Mucosa of stomach (tissue), 1 donor: Measurements from ENCODE around the gene SPHKAP.
"Not testable (repeated sequence)": the region's sequence is repeated elsewhere in the genome, so short reads cannot be mapped to it uniquely, and the experiment has no call there.

Source experiments
- H3K27me3 ChIP-seq: one replicate; pipeline ENCODE4 v1.7.0; 2013; ENCODE audit warnings: mild to moderate bottlenecking, low read length; ENCODE audit not compliant: control insufficient read depth, insufficient read depth
- H3K36me3 ChIP-seq: one replicate; pipeline ENCODE4 v1.7.0; 2013; ENCODE audit warnings: low read length; ENCODE audit not compliant: control insufficient read depth, insufficient read depth
- H3K4me1 ChIP-seq: one replicate; pipeline ENCODE4 v1.7.0; 2013; ENCODE audit warnings: mild to moderate bottlenecking, low read length; ENCODE audit not compliant: control insufficient read depth, insufficient read depth
- H3K4me3 ChIP-seq: one replicate; pipeline ENCODE4 v1.7.0; 2013; ENCODE audit warnings: low read length
- H3K9ac ChIP-seq: one replicate; pipeline ENCODE4 v1.7.0; 2013; ENCODE audit warnings: mild to moderate bottlenecking, low read length, moderate library complexity
- H3K9me3 ChIP-seq: one replicate; pipeline ENCODE4 v1.7.0; 2013; ENCODE audit warnings: mild to moderate bottlenecking, low read length, moderate library complexity; ENCODE audit not compliant: control insufficient read depth
- donor health status: Pancreatic carcinoma.

The SPHKAP gene

DNA sequence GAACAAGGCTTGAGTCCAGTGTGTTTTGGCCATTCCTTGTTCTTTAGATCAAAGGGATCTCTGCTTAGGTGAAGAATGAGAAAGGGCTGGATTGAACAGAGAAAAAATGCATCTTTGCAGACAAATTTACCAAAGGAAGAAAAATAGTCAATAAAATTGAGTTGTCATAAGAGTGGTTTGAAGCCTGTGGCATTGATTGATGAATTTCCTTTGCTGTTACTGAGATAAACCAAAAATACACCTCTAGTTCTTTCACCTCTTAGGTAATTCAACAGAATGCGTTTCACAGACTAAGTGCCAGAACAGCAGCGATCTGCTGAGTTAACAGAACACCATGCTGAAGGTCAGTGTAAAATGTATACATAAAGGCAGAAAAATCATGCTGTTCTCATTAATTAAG, 96.8 kb downstream of the SPHKAP start:
- no peaks in the 10 kb centered on the region for H3K9me3 ChIP-seq
- H3K27me3 ChIP-seq, result no peaks in the 10 kb centered on the region
- no peak overlapping the region for H3K4me3 ChIP-seq
- no peaks in the 10 kb centered on the region for H3K36me3 ChIP-seq
- no peak overlapping the region for H3K9ac ChIP-seq
- H3K4me1 ChIP-seq, result no peaks in the 10 kb centered on the region

- Histone ChIP-seq H3K9me3 (no peaks in the 10 kb centered on the region), H3K4me1 (no peaks in the 10 kb centered on the region), H3K36me3 (no peaks in the 10 kb centered on the region), H3K9ac (no peak overlapping the region), H3K27me3 (no peaks in the 10 kb centered on the region), H3K4me3 (no peak overlapping the region)
Observed at GRCh38 chr2:228083131-228083530, 98.4 kb downstream of the SPHKAP start.

- Histone ChIP-seq H3K4me1 (no peaks in the 10 kb centered on the region), H3K9me3 (no peaks in the 10 kb centered on the region), H3K9ac (no peak overlapping the region), H3K27me3 (no peaks in the 10 kb centered on the region), H3K4me3 (no peak overlapping the region), H3K36me3 (no peaks in the 10 kb centered on the region)
Observed at GRCh38 chr2:228082571-228082970, 98.9 kb downstream of the SPHKAP start.

DNA sequence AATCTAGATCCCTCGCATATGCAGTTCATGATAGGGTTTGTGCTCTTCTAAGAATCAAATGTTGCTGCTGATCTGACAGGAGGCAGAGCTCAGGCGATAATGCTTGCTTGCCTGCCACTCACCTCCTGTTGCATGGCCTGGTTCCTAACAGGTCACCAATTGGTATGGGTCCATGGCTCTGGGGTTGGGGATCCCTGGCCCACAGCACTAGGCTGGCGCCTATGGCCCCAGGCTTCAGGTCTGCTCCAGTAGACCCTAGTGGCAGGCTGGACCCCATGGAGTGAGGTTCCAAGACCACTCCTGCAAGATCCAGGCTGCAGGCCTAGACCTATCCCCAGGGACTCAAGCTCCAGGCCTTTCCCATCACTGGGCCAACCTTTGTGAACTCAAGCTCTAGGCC, 102.3 kb downstream of the SPHKAP start:
- Histone ChIP-seq H3K36me3 (no peaks in the 10 kb centered on the region), H3K4me3 (no peak overlapping the region), H3K4me1 (no peaks in the 10 kb centered on the region), H3K9me3 (no peaks in the 10 kb centered on the region), H3K9ac (no peak overlapping the region), H3K27me3 (no peaks in the 10 kb centered on the region)

- not testable (repeated sequence) for H3K27me3 ChIP-seq, H3K9me3 ChIP-seq, H3K36me3 ChIP-seq, H3K4me1 ChIP-seq, H3K9ac ChIP-seq, H3K4me3 ChIP-seq
Observed at GRCh38 chr2:228076695-228077094, 104.8 kb downstream of the SPHKAP start.

DNA sequence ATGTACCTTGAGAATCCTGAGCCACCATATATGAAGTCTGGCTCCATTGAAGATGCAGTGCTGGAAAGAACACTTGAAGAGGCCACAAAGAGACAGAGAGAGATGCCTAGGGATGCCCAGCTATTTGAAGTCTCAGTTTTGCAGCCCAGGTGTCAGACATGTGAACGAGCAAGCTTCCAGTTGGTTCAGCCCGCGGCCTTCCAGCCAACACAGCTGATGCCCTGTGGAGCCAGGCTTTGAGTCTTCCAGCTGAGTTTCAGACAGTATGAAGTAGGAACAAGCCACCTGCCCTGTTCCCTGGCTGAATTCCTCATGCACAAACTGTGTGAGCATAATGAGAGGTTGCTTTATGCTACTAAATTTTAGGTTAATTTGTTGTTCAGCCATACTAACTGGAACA, 108.8 kb downstream of the SPHKAP start:
- Histone ChIP-seq H3K9me3 (no peaks in the 10 kb centered on the region), H3K9ac (no peak overlapping the region), H3K36me3 (no peaks in the 10 kb centered on the region), H3K4me1 (no peaks in the 10 kb centered on the region), H3K4me3 (no peak overlapping the region), H3K27me3 (no peaks in the 10 kb centered on the region)

DNA sequence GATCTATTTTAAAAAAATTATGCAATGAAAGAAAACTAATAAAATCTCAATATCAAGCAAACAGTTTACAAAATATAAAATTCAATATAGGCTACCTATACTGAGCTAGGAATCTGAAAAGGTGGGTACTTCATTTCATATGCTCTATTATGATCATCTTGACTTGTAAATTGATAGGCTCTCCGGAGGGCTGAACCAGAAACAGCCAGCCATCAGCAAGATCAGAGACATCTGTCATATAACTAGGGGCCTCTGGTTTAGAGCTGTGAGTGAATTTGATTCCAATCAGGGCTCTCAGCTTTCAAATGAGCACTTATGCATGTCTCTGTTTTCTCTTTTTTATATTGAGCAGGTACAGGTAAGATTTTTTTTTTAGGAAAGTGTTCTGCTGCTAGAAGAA, 114.2 kb downstream of the SPHKAP start:
- H3K9ac ChIP-seq, result no peak overlapping the region

DNA sequence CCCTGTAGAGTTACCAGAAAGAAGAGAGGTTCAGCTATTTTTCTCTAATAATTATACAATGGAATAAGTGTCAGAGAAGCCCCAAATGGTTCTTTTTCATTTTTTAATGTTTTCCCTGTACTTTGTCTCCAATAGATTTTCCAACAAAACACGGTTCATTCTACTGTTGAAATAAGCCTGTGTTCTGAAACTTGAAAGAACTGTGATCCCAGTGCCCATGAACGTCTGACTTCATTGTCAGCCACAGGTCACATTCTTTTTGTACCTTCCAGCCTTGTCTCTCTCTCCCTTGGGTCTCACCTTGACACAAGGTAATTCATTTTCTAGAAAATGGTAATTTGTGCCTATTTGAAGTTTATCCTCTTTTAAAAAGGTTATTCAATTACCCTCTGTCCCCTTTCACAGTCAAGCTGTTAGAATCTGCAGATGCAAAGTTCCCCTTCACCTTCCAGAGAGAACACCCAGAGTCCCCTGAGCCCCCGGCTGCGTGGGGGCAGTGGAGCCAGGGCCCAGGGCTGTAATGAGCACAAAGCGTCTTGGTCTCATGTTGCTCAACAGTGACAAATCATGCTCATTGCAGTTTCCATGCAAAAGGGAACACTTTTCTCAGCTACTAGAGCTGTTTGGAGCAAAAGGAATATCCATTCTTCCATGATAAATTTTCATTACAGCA, 115.2 kb downstream of the SPHKAP start:
- Histone ChIP-seq H3K27me3 (no peaks in the 10 kb centered on the region), H3K9me3 (no peaks in the 10 kb centered on the region), H3K4me1 (no peaks in the 10 kb centered on the region), H3K36me3 (no peaks in the 10 kb centered on the region), H3K9ac (no peak overlapping the region), H3K4me3 (no peak overlapping the region)

More for the DNA sequence above, 114.2 kb downstream of the SPHKAP start:
- Histone ChIP-seq H3K4me3 (no peak overlapping the region), H3K27me3 (no peaks in the 10 kb centered on the region), H3K36me3 (no peaks in the 10 kb centered on the region), H3K9me3 (no peaks in the 10 kb centered on the region), H3K4me1 (no peaks in the 10 kb centered on the region)

- Histone ChIP-seq H3K9me3 (no peaks in the 10 kb centered on the region), H3K9ac (no peak overlapping the region), H3K27me3 (no peaks in the 10 kb centered on the region), H3K4me1 (no peaks in the 10 kb centered on the region), H3K36me3 (no peaks in the 10 kb centered on the region), H3K4me3 (no peak overlapping the region)
Observed at GRCh38 chr2:228065686-228066085, 115.8 kb downstream of the SPHKAP start.

DNA sequence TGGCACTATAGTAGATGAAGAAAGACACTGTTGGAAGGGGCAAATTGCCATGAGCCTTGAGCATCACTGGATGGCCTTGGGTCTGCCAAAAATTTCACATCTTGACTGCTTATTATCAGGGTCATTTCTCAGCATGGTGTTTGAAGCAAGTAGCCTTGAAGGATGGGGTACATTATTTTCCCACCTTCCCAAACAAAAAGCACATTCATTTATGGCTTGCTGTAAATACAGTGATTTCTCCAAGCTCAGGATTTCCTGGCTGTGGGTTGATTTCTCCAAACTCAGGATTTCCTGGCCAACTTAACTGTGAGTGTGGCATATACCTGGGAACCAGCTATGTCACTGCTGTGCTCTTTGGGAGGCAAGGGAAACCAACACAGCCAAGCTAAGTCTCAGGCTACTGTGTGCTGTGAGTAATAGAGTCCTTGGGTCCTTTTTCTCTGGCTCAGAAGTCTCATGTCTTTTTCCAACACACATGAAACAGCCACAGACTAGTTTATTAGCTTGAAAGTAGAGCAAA, 116.6 kb downstream of the SPHKAP start:
- no peaks in the 10 kb centered on the region for H3K9me3 ChIP-seq
- no peak overlapping the region for H3K9ac ChIP-seq
- H3K4me3 ChIP-seq, result no peak overlapping the region
- no peaks in the 10 kb centered on the region for H3K4me1 ChIP-seq
- H3K36me3 ChIP-seq, result no peaks in the 10 kb centered on the region
- no peaks in the 10 kb centered on the region for H3K27me3 ChIP-seq

GRCh38 chr2:228064024-228064423, 117.5 kb downstream of the SPHKAP start:
- Histone ChIP-seq H3K36me3 (no peaks in the 10 kb centered on the region), H3K4me3 (no peak overlapping the region), H3K9me3 (no peaks in the 10 kb centered on the region), H3K4me1 (no peaks in the 10 kb centered on the region), H3K27me3 (no peaks in the 10 kb centered on the region), H3K9ac (no peak overlapping the region)

GRCh38 chr2:228063558-228063957, 117.9 kb downstream of the SPHKAP start:
- Histone ChIP-seq H3K36me3 (no peaks in the 10 kb centered on the region), H3K9me3 (no peaks in the 10 kb centered on the region), H3K4me1 (no peaks in the 10 kb centered on the region), H3K9ac (no peak overlapping the region), H3K27me3 (no peaks in the 10 kb centered on the region), H3K4me3 (no peak overlapping the region)

GRCh38 chr2:228059735-228060134, 121.8 kb downstream of the SPHKAP start:
- H3K27me3 ChIP-seq, result no peaks in the 10 kb centered on the region
- no peak overlapping the region for H3K9ac ChIP-seq
- H3K4me1 ChIP-seq, result no peaks in the 10 kb centered on the region
- no peaks in the 10 kb centered on the region for H3K36me3 ChIP-seq
- no peak overlapping the region for H3K4me3 ChIP-seq
- no peaks in the 10 kb centered on the region for H3K9me3 ChIP-seq
